ENCODE data around the gene KCMF1. TPM values are rescaled to one million over a fixed set of nuclear protein-coding genes. Genes with fewer than 3 reads are reported as not detected.

Gene KCMF1
- polyA plus RNA-seq, 3 donors: 22.5 to 52.9 (median 28.5) TPM

- TF ChIP-seq, protein P1, sequence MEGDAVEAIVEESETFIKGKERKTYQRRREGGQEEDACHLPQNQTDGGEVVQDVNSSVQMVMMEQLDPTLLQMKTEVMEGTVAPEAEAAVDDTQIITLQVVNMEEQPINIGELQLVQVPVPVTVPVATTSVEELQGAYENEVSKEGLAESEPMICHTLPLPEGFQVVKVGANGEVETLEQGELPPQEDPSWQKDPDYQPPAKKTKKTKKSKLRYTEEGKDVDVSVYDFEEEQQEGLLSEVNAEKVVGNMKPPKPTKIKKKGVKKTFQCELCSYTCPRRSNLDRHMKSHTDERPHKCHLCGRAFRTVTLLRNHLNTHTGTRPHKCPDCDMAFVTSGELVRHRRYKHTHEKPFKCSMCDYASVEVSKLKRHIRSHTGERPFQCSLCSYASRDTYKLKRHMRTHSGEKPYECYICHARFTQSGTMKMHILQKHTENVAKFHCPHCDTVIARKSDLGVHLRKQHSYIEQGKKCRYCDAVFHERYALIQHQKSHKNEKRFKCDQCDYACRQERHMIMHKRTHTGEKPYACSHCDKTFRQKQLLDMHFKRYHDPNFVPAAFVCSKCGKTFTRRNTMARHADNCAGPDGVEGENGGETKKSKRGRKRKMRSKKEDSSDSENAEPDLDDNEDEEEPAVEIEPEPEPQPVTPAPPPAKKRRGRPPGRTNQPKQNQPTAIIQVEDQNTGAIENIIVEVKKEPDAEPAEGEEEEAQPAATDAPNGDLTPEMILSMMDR (IDR thresholded peaks at IDR 0.05): no peak
- H3K4me3 Mint-ChIP-seq: no peak overlapping the region
- no peaks in the 10 kb centered on the region for H3K9me3 ChIP-seq (replicated peaks in 1 of 2; ENCODE audit: control insufficient read depth in 1 of 2, insufficient read depth in 1 of 2, low read length in 2 of 2)
- peaks cover 15% of the 10 kb centered on the region for H3K4me1 Mint-ChIP-seq
- H3K27me3 Mint-ChIP-seq (ENCODE audit: low read depth in 3 of 3): no peaks in the 10 kb centered on the region
- H3K9ac ChIP-seq (ENCODE audit: insufficient read depth, low read length, poor library complexity, severe bottlenecking): no peak overlapping the region
- H3K79me2 ChIP-seq (ENCODE audit: insufficient read depth, low read length): peaks cover 96% of the 10 kb centered on the region
- intact Hi-C loops (cut with micrococcal nuclease): no loop called here
- no peak overlapping the region for H3K27ac ChIP-seq (ENCODE audit: low read depth in 1 of 2, low read length in 2 of 2)
- H3K27me3 ChIP-seq (ENCODE audit: control insufficient read depth in 2 of 2, insufficient read depth in 2 of 2, low read length in 2 of 2): no peaks in the 10 kb centered on the region
- H3K27ac Mint-ChIP-seq: no peak overlapping the region
- no peak overlapping the region for H3K4me3 ChIP-seq (replicated peaks in 1 of 3; ENCODE audit: low read depth in 2 of 3, low read length in 3 of 3)
- H3K4me2 ChIP-seq (replicated peaks; ENCODE audit: extremely low read depth, low read length, poor library complexity, severe bottlenecking): no peak overlapping the region
- H2AFZ ChIP-seq (ENCODE audit: insufficient read depth, low read depth, low read length, poor library complexity, severe bottlenecking): no peak overlapping the region
- DNase-seq: no peak
- no peaks in the 10 kb centered on the region for H3K9me3 Mint-ChIP-seq
- H3K4me1 ChIP-seq (ENCODE audit: control insufficient read depth in 1 of 2, insufficient read depth in 2 of 2, low read length in 2 of 2): peaks cover 18 to 23% of the 10 kb centered on the region in 2 donors
- peaks cover 64% of the 10 kb centered on the region for H4K20me1 ChIP-seq (ENCODE audit: insufficient read depth, low read length)
- WGBS (ENCODE audit: insufficient coverage): no CpG with 5 or more reads among the region's 2 CpGs
- peaks cover 0 to 2% of the 10 kb centered on the region in 2 donors for H3K36me3 Mint-ChIP-seq
- no peaks in the 10 kb centered on the region for H3K36me3 ChIP-seq (replicated peaks in 1 of 2; ENCODE audit: control insufficient read depth in 1 of 2, insufficient read depth in 2 of 2, low read length in 2 of 2)
Measured at GRCh38 chr2:85001595-85001994, 30.6 kb downstream of the KCMF1 start.

GRCh38 chr2:85002534-85002933 lies 31.6 kb downstream of the KCMF1 start:
- no peak overlapping the region for H3K27ac ChIP-seq (ENCODE audit: low read depth in 1 of 2, low read length in 2 of 2)
- DNase-seq: no peak
- H4K20me1 ChIP-seq (ENCODE audit: insufficient read depth, low read length): peaks cover 54% of the 10 kb centered on the region
- H3K27me3 ChIP-seq (ENCODE audit: control insufficient read depth in 2 of 2, insufficient read depth in 2 of 2, low read length in 2 of 2): no peaks in the 10 kb centered on the region
- Mint-ChIP-seq H3K4me3 (no peak overlapping the region), H3K36me3 (peaks cover 6% of the 10 kb centered on the region in 2 donors), H3K9me3 (no peaks in the 10 kb centered on the region), H3K27ac (peak overlapping the region in 1 of 7 donors; percentile 26), H3K4me1 (peaks cover 16% of the 10 kb centered on the region), H3K27me3 (ENCODE audit: low read depth in 3 of 3) (no peaks in the 10 kb centered on the region)
- no peak overlapping the region for H3K4me3 ChIP-seq (replicated peaks in 1 of 3; ENCODE audit: low read depth in 2 of 3, low read length in 3 of 3)
- peaks cover 3 to 4% of the 10 kb centered on the region in 2 donors for H3K36me3 ChIP-seq (replicated peaks in 1 of 2; ENCODE audit: control insufficient read depth in 1 of 2, insufficient read depth in 2 of 2, low read length in 2 of 2)
- H2AFZ ChIP-seq (ENCODE audit: insufficient read depth, low read depth, low read length, poor library complexity, severe bottlenecking): no peak overlapping the region
- TF ChIP-seq, protein P1 (IDR thresholded peaks at IDR 0.05): no peak
- intact Hi-C loops (cut with micrococcal nuclease): no loop called here
- H3K9ac ChIP-seq (ENCODE audit: insufficient read depth, low read length, poor library complexity, severe bottlenecking): no peak overlapping the region
- H3K4me2 ChIP-seq (replicated peaks; ENCODE audit: extremely low read depth, low read length, poor library complexity, severe bottlenecking): no peak overlapping the region
- H3K79me2 ChIP-seq (ENCODE audit: insufficient read depth, low read length): peaks cover 96% of the 10 kb centered on the region
- no peaks in the 10 kb centered on the region for H3K9me3 ChIP-seq (replicated peaks in 1 of 2; ENCODE audit: control insufficient read depth in 1 of 2, insufficient read depth in 1 of 2, low read length in 2 of 2)
- H3K4me1 ChIP-seq (ENCODE audit: control insufficient read depth in 1 of 2, insufficient read depth in 2 of 2, low read length in 2 of 2): peaks cover 16 to 21% of the 10 kb centered on the region in 2 donors
